H9 (cell line): Measurements from ENCODE around the gene FAM3C. TPM values are rescaled to one million over a fixed set of nuclear protein-coding genes. Genes with fewer than 3 reads are reported as not detected.
A peak's percentile ranks its signal among the peaks of the same experiment; 100 is the strongest.

Experiments used
- DNase-seq: peaks from one replicate; pipeline ENCODE4 v3.0.0-alpha.2; 2017
- H2AFZ ChIP-seq: one replicate; pipeline ENCODE4 v1.6.1; 2013; ENCODE audit warnings: mild to moderate bottlenecking, low read length, control low read depth, moderate library complexity
- H2AK5ac ChIP-seq: 2 replicates; pipeline ENCODE4 v1.6.1; 2013; ENCODE audit warnings: low read length, control low read depth, mixed read lengths; ENCODE audit not compliant: insufficient read length
- H2BK120ac ChIP-seq: one replicate; pipeline ENCODE4 v1.6.1; 2013; ENCODE audit warnings: low read depth, mild to moderate bottlenecking, low read length, control low read depth, inconsistent platforms; ENCODE audit not compliant: poor library complexity, severe bottlenecking
- H2BK12ac ChIP-seq: 2 replicates; pipeline ENCODE4 v1.6.1; 2013; ENCODE audit warnings: low read length, control low read depth, mixed read lengths, low read depth; ENCODE audit not compliant: insufficient read length
- H2BK15ac ChIP-seq: 2 replicates; pipeline ENCODE4 v1.6.1; 2013; ENCODE audit warnings: low read depth, low read length, control low read depth
- H2BK20ac ChIP-seq: one replicate; pipeline ENCODE4 v1.6.1; 2013; ENCODE audit warnings: low read depth, mild to moderate bottlenecking, low read length, control low read depth, inconsistent platforms; ENCODE audit not compliant: poor library complexity, severe bottlenecking
- H2BK5ac ChIP-seq: 2 replicates; pipeline ENCODE4 v1.6.1; 2013; ENCODE audit warnings: low read length, control low read depth, mixed read lengths; ENCODE audit not compliant: insufficient read length
- H3K14ac ChIP-seq: 2 replicates; pipeline ENCODE4 v1.6.1; 2013; ENCODE audit warnings: low read length, control low read depth; ENCODE audit not compliant: insufficient read depth
- H3K18ac ChIP-seq: 2 replicates; pipeline ENCODE4 v1.6.1; 2013; ENCODE audit warnings: low read depth, mild to moderate bottlenecking, mixed read lengths, low read length, control low read depth; ENCODE audit not compliant: insufficient read length
- H3K23ac ChIP-seq: 2 replicates; pipeline ENCODE4 v1.6.1; 2013; ENCODE audit warnings: low read length, control low read depth, mixed read lengths, low read depth; ENCODE audit not compliant: insufficient read length
- H3K23me2 ChIP-seq: 2 replicates; pipeline ENCODE4 v1.6.1; 2013; ENCODE audit warnings: low read depth, mild to moderate bottlenecking, mixed read lengths, low read length, control low read depth; ENCODE audit not compliant: insufficient read length, poor library complexity, severe bottlenecking
- H3K27ac ChIP-seq: 2 replicates; pipeline ENCODE4 v1.5.1; 2013; ENCODE audit warnings: low read length, control low read depth, mixed read lengths, low read depth; ENCODE audit not compliant: insufficient read length
- H3K27me3 ChIP-seq: 2 replicates; pipeline ENCODE4 v1.6.1; 2013; ENCODE audit warnings: low read length, control low read depth, inconsistent platforms; ENCODE audit not compliant: insufficient read depth
- H3K4ac ChIP-seq: 2 replicates; pipeline ENCODE4 v1.6.1; 2013; ENCODE audit warnings: low read depth, mild to moderate bottlenecking, control low read depth, inconsistent platforms, low read length, moderate library complexity
- H3K4me1 ChIP-seq: 2 replicates; pipeline ENCODE4 v1.6.1; 2013; ENCODE audit warnings: low read length, control low read depth, inconsistent platforms; ENCODE audit not compliant: insufficient read depth
- H3K4me2 ChIP-seq: 2 replicates; pipeline ENCODE4 v1.6.1; 2013; ENCODE audit warnings: low read length, control low read depth, mixed read lengths; ENCODE audit not compliant: insufficient read length, insufficient read depth
- H3K56ac ChIP-seq: 2 replicates; pipeline ENCODE4 v1.6.1; 2013; ENCODE audit warnings: low read depth, mild to moderate bottlenecking, mixed read lengths, low read length, control low read depth; ENCODE audit not compliant: insufficient read length
- H3K79me1 ChIP-seq: 2 replicates; pipeline ENCODE4 v1.6.1; 2013; ENCODE audit warnings: low read depth, mild to moderate bottlenecking, moderate library complexity, low read length, control low read depth, inconsistent platforms; ENCODE audit not compliant: insufficient read depth, poor library complexity, severe bottlenecking
- H3K79me2 ChIP-seq: 2 replicates; pipeline ENCODE4 v1.6.1; 2013; ENCODE audit warnings: low read length, control low read depth, inconsistent platforms; ENCODE audit not compliant: insufficient read depth
- H3K9ac ChIP-seq: 2 replicates; pipeline ENCODE4 v1.6.1; 2013; ENCODE audit warnings: low read length, control low read depth, mixed read lengths; ENCODE audit not compliant: insufficient read length; ENCODE audit errors: extremely low read depth
- H3K9me3 ChIP-seq: one replicate; pipeline ENCODE4 v1.6.1; 2013; ENCODE audit warnings: low read depth, low read length, inconsistent platforms; ENCODE audit not compliant: control insufficient read depth
- H3T11ph ChIP-seq: one replicate; pipeline ENCODE4 v1.6.1; 2013; ENCODE audit warnings: mild to moderate bottlenecking, low read length, control low read depth, inconsistent platforms
- H4K20me1 ChIP-seq: one replicate; pipeline ENCODE4 v1.6.1; 2013; ENCODE audit not compliant: control insufficient read depth, insufficient read length, insufficient read depth
- H4K5ac ChIP-seq: 2 replicates; pipeline ENCODE4 v1.6.1; 2013; ENCODE audit warnings: low read depth, mild to moderate bottlenecking, mixed read lengths, low read length, control low read depth; ENCODE audit not compliant: insufficient read length
- H4K8ac ChIP-seq: replicated peaks from 2 replicates; pipeline ENCODE4 v1.6.1; 2013; ENCODE audit warnings: low read length, control low read depth, mixed read lengths, low read depth; ENCODE audit not compliant: insufficient read length
- H4K91ac ChIP-seq: 2 replicates; pipeline ENCODE4 v1.6.1; 2013; ENCODE audit warnings: low read depth, mild to moderate bottlenecking, moderate library complexity, mixed read lengths, low read length, control low read depth; ENCODE audit not compliant: insufficient read length
- H3K27ac Mint-ChIP-seq, 3 experiments: 2 replicates in 2 of 3; 3 replicates in 1 of 3; pipeline ENCODE4 v1.8.0; 2020 to 2021; ENCODE audit warnings: mixed read lengths in 3 of 3, mild to moderate bottlenecking in 1 of 3, moderate library complexity in 1 of 3
- H3K27me3 Mint-ChIP-seq: 2 replicates; pipeline ENCODE4 v1.8.0; 2021; ENCODE audit warnings: low read depth, mild to moderate bottlenecking, moderate library complexity, mixed read lengths
- H3K36me3 Mint-ChIP-seq, 3 experiments: 2 replicates in 2 of 3; 3 replicates in 1 of 3; pipeline ENCODE4 v1.8.0; 2020 to 2021; ENCODE audit warnings: low read depth in 3 of 3, mixed read lengths in 3 of 3; ENCODE audit not compliant: insufficient read depth in 1 of 3
- H3K4me1 Mint-ChIP-seq, 2 experiments: 2 replicates each; pipeline ENCODE4 v1.8.0; 2020; ENCODE audit warnings: mixed read lengths in 2 of 2
- H3K4me3 Mint-ChIP-seq, 2 experiments: 2 replicates in 1 of 2; 3 replicates in 1 of 2; pipeline ENCODE4 v1.8.0; 2020 to 2021; ENCODE audit warnings: mild to moderate bottlenecking in 2 of 2, mixed read lengths in 2 of 2, moderate library complexity in 1 of 2
- H3K9me3 Mint-ChIP-seq, 2 experiments: 2 replicates in 1 of 2; 3 replicates in 1 of 2; pipeline ENCODE4 v1.8.0; 2020; ENCODE audit warnings: mild to moderate bottlenecking in 2 of 2, mixed read lengths in 2 of 2, moderate library complexity in 1 of 2
- CTCF ChIP-seq: fragments of 200-600 bp; sonication (generic); conservative IDR thresholded peaks from 3 replicates; pipeline ENCODE4 v1.8.0; 2021; ENCODE audit warnings: antibody characterized with exemption, mild to moderate bottlenecking
- WGBS: extraction: QIAGEN DNeasy Blood & Tissue Kit; methylation state at CpG from one replicate; pipeline ENCODE4 v1.1.7; 2013; ENCODE audit warnings: missing lambda C conversion rate, low lambda C conversion rate, mixed read lengths; ENCODE audit not compliant: insufficient read length; ENCODE audit errors: extremely low coverage; 5-methylcytosine and 5-hydroxymethylcytosine counted together
- total RNA-seq: library from RNA; stranded (reverse); gene quantifications from 2 replicates; pipeline ENCODE4 v1.2.1, GENCODE V29; 2021

Gene FAM3C
- total RNA-seq, 1 experiment from 2014 or later, result 64.5 TPM

- Histone ChIP-seq H4K5ac (no peak overlapping the region), H3K27ac (no peak overlapping the region), H4K20me1 (no peaks in the 10 kb centered on the region), H3K23me2 (no peaks in the 10 kb centered on the region), H2BK20ac (no peak overlapping the region), H2BK120ac (no peak overlapping the region), H2AFZ (no peak overlapping the region), H4K8ac (no peak overlapping the region), H3K14ac (no peak overlapping the region), H2AK5ac (no peak overlapping the region), H3T11ph (no peak overlapping the region), H3K56ac (no peak overlapping the region), H3K79me1 (no peaks in the 10 kb centered on the region), H3K79me2 (no peaks in the 10 kb centered on the region), H3K27me3 (no peaks in the 10 kb centered on the region), H3K9me3 (no peaks in the 10 kb centered on the region), H3K9ac (no peak overlapping the region), H3K4me2 (no peak overlapping the region), H4K91ac (no peak overlapping the region), H3K4ac (no peak overlapping the region), H3K4me1 (no peaks in the 10 kb centered on the region), H2BK12ac (no peak overlapping the region), H2BK5ac (no peak overlapping the region), H2BK15ac (no peak overlapping the region), H3K23ac (no peak overlapping the region), H3K18ac (no peak overlapping the region)
- Mint-ChIP-seq H3K4me1 (peaks cover 5% of the 10 kb centered on the region in 2 experiments), H3K9me3 (no peaks in the 10 kb centered on the region), H3K36me3 (no peaks in the 10 kb centered on the region), H3K27ac (no peak overlapping the region), H3K27me3 (no peaks in the 10 kb centered on the region), H3K4me3 (no peak overlapping the region)
- TF ChIP-seq CTCF, result peak; percentile 36; the same call in 2 of the 3 replicates
- DNase-seq, result peak; percentile 33
- no CpG with 5 or more reads among the region's 6 CpGs for WGBS
These were observed 92.5 kb downstream of the FAM3C start for GRCh38 chr7:121303422-121304101.
